IPS DF 4.7 (cell line): Measurements from ENCODE around the gene STRIP1.
"Not testable (repeated sequence)": the region's sequence is repeated elsewhere in the genome, so short reads cannot be mapped to it uniquely, and the experiment has no call there.

Experiments
- DNase-seq: peaks from one replicate; pipeline ENCODE4 v3.0.0-alpha.2; 2013; ENCODE audit warnings: low spot score; ENCODE audit errors: extremely low read depth

The STRIP1 gene

DNA sequence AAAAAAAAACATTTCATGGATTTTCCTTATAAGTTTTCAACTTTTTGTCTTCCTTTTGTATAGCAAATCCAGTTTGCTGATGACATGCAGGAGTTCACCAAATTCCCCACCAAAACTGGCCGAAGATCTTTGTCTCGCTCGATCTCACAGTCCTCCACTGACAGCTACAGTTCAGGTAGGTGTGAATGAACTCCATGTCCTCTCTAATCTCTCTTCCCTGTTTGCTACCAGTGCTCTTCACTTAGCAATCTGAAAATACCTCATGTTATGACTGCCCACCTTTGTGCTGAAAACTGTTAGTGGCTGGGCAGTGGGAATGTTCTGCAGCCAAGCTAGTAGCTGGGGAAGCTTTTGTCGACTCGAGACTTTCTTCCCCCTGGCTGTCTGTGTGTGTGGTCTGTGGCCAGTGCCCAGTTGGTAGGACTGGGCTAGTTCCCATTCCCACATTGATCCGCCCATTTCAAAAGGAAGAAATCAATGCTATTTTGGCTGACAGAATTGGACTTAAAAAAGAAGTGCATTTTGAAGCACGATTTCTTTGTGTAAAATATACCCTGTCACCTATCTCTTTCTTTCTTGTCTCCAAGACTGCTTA, 25.4 kb upstream of the STRIP1 start:
- DNase-seq: no peak

DNA sequence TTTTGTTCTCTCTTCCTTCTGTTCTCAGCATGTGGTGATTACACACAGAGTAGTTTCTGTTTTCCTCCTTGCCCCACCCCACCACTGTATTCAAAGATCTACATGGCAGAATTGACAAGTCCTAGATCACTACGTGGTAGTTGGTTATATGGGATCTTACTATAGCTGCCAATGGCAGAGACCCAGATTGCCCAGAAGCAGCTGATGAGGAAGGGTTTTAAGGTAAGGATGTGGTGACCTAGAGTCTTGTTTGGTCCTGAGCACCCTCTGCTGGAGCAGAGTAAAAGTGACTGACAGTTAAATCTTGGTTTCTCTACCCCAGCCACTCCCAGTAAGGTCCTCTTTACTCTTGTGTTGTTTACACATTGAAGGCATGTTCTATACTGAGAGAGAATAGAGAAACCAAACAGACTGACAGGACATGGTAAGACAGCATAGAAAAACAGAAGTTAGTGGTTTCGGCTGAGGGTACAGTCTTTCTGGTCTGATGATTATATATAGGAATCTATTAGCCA, 22.8 kb upstream of the STRIP1 start:
- no peak for DNase-seq

GRCh38 chr1:110012100-110012780, 22.2 kb upstream of the STRIP1 start:
- DNase-seq: no peak

- DNase-seq: no peak
Measured at GRCh38 chr1:110017792-110018191, 16.6 kb upstream of the STRIP1 start.

- DNase-seq: no peak
Measured at GRCh38 chr1:110018396-110018795, 16.0 kb upstream of the STRIP1 start.

DNA sequence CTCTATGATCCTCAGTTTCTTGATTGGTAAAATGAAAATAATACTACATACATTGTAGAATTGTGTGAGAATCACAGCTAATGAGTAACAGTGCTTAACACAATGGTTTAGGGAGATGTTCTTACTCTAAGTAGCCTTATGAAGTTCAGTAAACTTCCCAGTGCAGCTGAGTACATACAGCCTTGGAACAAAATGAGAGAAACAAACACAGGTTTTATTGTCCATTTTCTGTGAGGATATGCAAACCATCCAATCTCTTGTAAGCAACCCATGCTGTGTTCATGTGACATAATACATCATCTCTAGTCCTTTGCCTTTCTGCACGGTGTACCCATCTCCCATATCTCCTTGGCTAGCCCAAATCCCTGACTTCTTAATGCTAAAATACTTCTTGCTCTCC, 14.7 kb upstream of the STRIP1 start:
- DNase-seq: no peak

DNA sequence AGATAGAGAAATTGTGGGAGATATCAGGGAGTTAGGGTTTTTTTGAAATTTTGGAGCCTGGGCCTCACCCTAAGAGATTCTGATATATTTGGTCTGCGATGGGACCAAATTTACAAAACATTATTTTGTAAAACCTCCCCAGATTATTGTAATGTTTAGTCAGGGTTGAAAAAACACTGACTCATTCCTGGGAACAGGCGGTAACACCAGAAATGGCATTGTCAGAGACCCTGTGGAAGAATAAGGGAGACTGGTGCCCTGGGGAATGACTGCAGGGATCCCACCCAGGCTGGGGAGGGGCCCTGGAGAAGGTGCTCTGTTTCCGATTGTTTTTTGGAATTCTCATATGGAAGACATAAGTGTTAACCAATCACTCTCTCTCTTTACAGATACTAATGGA, 13.1 kb upstream of the STRIP1 start:
- DNase-seq: no peak

DNA sequence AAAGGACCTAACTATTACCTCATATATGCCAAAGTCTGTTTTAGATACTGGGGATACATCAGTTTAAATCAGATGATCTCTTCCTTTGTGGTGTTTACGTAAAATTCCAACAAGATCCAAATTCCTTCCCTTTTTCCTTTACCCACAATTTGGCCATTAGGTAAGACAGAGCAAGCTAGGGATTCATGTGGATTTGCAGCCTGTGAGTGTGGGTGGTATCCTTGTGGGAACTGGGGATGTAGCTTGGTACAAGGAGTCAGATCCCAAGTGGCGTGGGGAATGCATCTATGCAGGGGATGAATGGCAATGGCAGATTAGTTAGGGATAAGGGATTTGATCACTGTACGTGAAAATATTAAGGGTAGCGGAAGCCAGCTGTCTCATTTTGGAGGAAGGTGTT, 9.8 kb upstream of the STRIP1 start:
- DNase-seq: no peak

GRCh38 chr1:110030687-110031086, 3.7 kb upstream of the STRIP1 start:
- DNase-seq: not testable (repeated sequence)

GRCh38 chr1:110032327-110032726, 2.1 kb upstream of the STRIP1 start:
- no peak for DNase-seq

- no peak for DNase-seq
Measured at GRCh38 chr1:110033421-110033820, 1.0 kb upstream of the STRIP1 start.

GRCh38 chr1:110034040-110034450, 379 bp upstream of the STRIP1 start:
- DNase-seq: no peak

DNA sequence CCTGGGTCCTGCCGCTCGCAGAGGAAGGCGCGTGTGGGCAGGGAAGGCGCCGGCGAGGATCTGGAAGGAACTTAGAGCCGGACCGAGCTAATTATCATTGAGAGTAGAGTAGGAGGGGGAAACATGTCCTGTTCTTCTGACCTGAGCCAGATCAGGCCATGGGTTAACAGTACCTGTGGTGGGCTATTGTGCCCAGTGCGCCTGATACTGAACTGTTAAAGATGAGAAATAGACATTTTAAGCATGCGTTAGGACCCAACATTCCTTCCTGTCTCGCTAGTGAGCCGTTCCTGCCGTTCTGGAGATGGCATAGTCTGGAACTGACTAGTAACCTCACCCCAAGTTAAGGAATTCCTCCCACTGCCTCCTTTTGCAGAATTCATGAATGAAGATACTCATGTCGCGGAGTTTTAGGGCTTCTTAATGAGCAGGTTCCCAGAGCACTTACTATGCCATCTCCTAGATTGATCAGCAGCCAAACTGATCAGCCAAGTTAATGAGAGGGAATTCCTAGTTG, 870 bp downstream of the STRIP1 start:
- DNase-seq: no peak

GRCh38 chr1:110038271-110038670, 3.8 kb downstream of the STRIP1 start:
- no peak for DNase-seq

- no peak for DNase-seq
Measured at GRCh38 chr1:110039641-110040040, 5.2 kb downstream of the STRIP1 start.

DNA sequence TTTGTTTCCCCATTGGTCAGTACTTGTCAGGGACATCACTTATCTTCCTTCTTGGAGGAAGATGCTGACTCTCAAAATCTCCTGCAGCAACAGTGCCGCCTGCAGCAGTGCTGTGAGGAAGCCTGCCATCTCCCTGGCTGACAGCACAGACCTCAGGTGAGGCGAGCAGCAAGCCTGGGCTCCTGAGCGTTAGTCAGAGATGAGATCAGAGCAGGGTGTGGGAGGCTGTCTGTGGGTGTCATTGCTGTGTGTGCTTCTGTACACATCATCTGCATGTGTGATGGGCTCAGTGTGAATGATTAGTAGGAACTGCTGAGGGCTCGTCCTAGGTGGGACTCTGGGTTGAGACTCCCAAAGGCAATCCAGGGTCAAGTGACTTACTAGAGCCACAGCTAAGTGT, 6.1 kb downstream of the STRIP1 start:
- no peak for DNase-seq

GRCh38 chr1:110043016-110043415, 8.6 kb downstream of the STRIP1 start:
- DNase-seq: no peak

DNA sequence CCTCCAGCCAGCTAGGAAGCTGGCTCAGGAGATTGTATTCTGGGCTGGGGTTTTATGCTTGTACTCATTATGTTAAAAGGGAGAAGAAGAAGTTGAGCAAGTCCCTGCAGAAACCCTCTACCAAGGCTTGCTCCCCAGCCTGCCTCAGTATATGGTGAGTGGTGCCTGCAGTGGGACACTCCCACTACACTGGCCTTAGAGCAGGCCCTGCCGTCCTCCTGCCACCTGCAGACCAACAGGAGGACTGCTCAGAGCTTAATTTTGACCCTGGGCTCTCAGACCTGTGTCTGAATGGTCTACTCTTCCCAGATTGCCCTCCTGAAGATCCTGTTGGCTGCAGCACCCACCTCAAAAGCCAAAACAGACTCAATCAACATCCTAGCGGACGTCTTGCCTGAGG, 13.0 kb downstream of the STRIP1 start:
- DNase-seq: no peak

- DNase-seq: no peak
Measured at GRCh38 chr1:110048240-110048639, 13.8 kb downstream of the STRIP1 start.

DNA sequence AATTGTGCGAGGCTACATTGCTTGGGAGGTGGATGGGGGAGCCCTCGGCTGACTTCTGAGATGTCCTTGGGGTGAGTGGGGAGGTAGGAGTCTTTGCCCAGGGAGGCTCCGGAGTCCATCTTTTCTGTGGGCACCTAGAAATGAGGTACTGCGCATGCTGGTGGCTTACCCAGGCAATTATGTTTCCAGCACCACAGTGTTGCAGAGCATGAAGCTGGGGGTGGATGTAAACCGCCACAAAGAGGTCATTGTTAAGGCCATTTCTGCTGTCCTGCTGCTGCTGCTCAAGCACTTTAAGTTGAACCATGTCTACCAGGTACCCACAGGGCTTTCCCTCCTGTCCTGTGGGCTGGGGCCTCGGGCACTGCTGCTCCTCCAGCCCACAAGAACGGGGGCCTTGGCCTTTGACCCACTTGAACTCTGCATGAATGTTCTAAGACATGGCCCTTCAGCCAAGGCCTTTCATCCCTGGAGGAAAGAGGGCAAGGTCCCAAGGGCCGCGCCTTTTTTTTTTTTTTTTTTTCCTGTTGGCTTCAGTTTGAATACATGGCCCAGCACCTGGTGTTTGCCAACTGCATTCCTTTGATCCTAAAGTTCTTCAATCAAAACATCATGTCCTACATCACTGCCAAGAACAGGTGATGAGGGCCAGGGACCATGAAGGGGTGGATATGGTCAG, 14.6 kb downstream of the STRIP1 start:
- no peak for DNase-seq

DNA sequence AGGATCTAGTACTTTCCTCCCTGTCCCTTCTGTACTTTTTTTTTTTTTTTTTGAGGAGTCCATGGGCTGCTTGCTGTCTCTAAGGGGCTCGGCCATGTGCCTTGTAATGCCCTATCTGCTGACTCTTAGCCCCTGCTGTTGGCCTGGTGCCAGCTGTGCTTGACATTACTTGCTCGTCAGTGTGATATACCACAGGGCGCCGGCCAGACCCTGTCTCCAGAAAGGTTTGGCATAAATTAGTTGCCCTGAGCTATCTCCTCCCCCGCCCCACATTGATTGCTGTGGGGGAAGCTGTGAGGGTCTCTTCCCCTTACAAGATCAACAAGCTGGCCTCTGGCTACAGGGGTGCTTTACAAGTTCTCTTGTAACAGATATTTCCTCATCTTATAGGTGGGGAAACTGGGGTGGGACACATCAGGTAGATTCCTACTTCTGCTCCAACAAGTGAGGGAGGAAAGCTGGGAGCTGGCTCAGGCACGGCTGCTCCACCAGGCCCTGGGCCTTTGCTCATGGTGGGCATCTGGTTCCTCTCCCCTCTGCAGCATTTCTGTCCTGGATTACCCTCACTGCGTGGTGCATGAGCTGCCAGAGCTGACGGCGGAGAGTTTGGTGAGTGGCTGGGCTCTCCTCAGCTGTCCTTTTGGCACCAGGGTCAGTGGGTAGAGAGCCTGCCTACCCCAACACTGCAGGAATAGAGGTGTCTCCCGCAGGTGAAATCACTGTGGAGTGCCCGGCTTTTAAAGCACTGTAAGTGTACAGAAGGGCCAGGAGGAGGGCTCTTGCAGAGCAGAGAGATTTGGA, 15.6 kb downstream of the STRIP1 start:
- no peak for DNase-seq
